SK-N-SH (cell line): ENCODE data around the gene WNK2.

Experiments
- EP300 ChIP-seq, 2 experiments: IDR thresholded peaks; 2 replicates each; pipeline versions ENCODE4 v1.4.0 to v1.6.1; 2012; ENCODE audit warnings: borderline replicate concordance in 1 of 2, low read depth in 1 of 2, low read length in 1 of 2
- IRF3 ChIP-seq: fragments of 150-350 bp; IDR thresholded peaks from 2 replicates; pipeline ENCODE4 v1.6.1; 2016; ENCODE audit warnings: mild to moderate bottlenecking, low read depth, low read length
- PBX3 ChIP-seq: IDR thresholded peaks from 2 replicates; pipeline ENCODE4; 2012
- POLR2AphosphoS5 ChIP-seq: IDR thresholded peaks from 2 replicates; pipeline ENCODE4 v1.6.1; 2012; ENCODE audit warnings: low read depth, low read length
- RAD21 ChIP-seq: IDR thresholded peaks from 2 replicates; pipeline ENCODE4 v1.6.1; 2012; ENCODE audit warnings: mild to moderate bottlenecking, low read length
- RXRA ChIP-seq: IDR thresholded peaks from 2 replicates; pipeline ENCODE4 v1.4.0; 2012; ENCODE audit warnings: low read depth, mild to moderate bottlenecking, borderline replicate concordance
- SIN3A ChIP-seq: IDR thresholded peaks from 2 replicates; pipeline ENCODE4 v1.6.1; 2012; ENCODE audit warnings: low read depth, mild to moderate bottlenecking, low read length, moderate library complexity, borderline replicate concordance
- TAF1 ChIP-seq: IDR thresholded peaks from 2 replicates; pipeline ENCODE4 v1.6.1; 2012; ENCODE audit warnings: low read depth, mild to moderate bottlenecking, low read length, moderate library complexity, borderline replicate concordance
- TCF12 ChIP-seq: IDR thresholded peaks from 2 replicates; pipeline ENCODE4 v1.4.0; 2012
- YY1 ChIP-seq: IDR thresholded peaks from 2 replicates; pipeline ENCODE4 v1.4.0; 2012; ENCODE audit warnings: low read depth, mild to moderate bottlenecking
- ZBTB33 ChIP-seq: IDR thresholded peaks from 2 replicates; pipeline ENCODE4 v1.4.0; 2012; ENCODE audit warnings: low read depth, borderline replicate concordance
- TF ChIP-seq, protein P1 (sequence below): fragments of 200-600 bp; sonication (generic); IDR thresholded peaks from 2 replicates; pipeline ENCODE4 v1.6.1; 2017; ENCODE audit warnings: antibody characterized with exemption, mild to moderate bottlenecking, moderate library complexity

DNA sequence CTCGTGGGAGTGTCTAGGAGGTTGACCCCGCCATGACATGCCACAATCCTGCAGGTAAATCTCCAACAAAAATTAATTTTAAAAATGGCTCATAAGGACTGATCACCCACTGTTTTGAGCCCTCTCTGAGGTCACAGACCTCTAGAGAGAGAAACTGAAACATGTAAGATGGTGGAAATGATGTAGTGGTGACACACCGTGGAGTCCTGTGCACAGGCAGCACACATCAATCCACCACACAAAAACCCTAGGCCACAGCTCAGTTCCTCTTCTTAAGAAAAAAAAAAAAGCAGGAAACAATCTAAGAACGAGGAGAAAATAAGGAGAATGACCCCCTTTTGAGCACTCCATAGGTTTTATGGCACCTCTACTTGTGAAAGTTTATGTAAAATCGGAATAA, 173.7 kb downstream of the WNK2 start:
- TF ChIP-seq ZBTB33 (no peak), RXRA (no peak), POLR2AphosphoS5 (no peak), EP300 (IDR thresholded peaks at IDR 0.05; ENCODE audit: borderline replicate concordance in 1 of 2, low read depth in 1 of 2, low read length in 1 of 2) (no peak), RAD21 (no peak), TAF1 (no peak), IRF3 (no peak), PBX3 (no peak), TCF12 (no peak), YY1 (no peak), SIN3A (no peak)
- TF ChIP-seq, protein P1, sequence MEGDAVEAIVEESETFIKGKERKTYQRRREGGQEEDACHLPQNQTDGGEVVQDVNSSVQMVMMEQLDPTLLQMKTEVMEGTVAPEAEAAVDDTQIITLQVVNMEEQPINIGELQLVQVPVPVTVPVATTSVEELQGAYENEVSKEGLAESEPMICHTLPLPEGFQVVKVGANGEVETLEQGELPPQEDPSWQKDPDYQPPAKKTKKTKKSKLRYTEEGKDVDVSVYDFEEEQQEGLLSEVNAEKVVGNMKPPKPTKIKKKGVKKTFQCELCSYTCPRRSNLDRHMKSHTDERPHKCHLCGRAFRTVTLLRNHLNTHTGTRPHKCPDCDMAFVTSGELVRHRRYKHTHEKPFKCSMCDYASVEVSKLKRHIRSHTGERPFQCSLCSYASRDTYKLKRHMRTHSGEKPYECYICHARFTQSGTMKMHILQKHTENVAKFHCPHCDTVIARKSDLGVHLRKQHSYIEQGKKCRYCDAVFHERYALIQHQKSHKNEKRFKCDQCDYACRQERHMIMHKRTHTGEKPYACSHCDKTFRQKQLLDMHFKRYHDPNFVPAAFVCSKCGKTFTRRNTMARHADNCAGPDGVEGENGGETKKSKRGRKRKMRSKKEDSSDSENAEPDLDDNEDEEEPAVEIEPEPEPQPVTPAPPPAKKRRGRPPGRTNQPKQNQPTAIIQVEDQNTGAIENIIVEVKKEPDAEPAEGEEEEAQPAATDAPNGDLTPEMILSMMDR: no peak
